HepG2 (cell line): Measurements from ENCODE around the gene LTB4R. TPM values are rescaled to one million over a fixed set of nuclear protein-coding genes. Genes with fewer than 3 reads are reported as not detected.

Experiments
- ARID5B ChIP-seq: IDR thresholded peaks from 2 replicates; pipeline ENCODE4 v1.4.0; 2020; ENCODE audit warnings: mild to moderate bottlenecking, missing genetic modification reagents
- PRDM4 ChIP-seq: sonication (generic); formaldehyde crosslinking; IDR thresholded peaks from 2 replicates; pipeline ENCODE4 v1.9.0; 2021; ENCODE audit warnings: missing genetic modification reagents, borderline replicate concordance
- SMARCC2 ChIP-seq: fragments of 450-650 bp; IDR thresholded peaks from 2 replicates; pipeline ENCODE4 v1.6.1; 2017; ENCODE audit warnings: antibody characterized with exemption, mild to moderate bottlenecking
- ZBTB39 ChIP-seq: sonication (generic); formaldehyde crosslinking; IDR thresholded peaks from 2 replicates; pipeline ENCODE4 v1.5.0; 2020; ENCODE audit warnings: missing genetic modification reagents
- polyA plus RNA-seq, 8 experiments: library from polyadenylated mRNA; depleted of rRNA in 3 of 8; stranded (reverse) in 7 of 8; unstranded in 1 of 8; fragments of >200 nt; fragmentation: Illumina TruSeq in 4 of 8; extraction: Trizol in 4 of 8; gene quantifications; 2 replicates each; pipeline versions ENCODE4 v1.2.1 to v1.2.3, GENCODE V29; 2011 to 2016; ENCODE audit warnings: low read depth in 4 of 8, missing spikeins in 1 of 8, mixed read lengths in 1 of 8; ENCODE audit not compliant: insufficient read depth in 1 of 8
- total RNA-seq, 5 experiments: library from RNA; depleted of rRNA; stranded (reverse); fragments of >200 nt; fragmentation: Illumina TruSeq; extraction: Trizol; gene quantifications; 2 replicates each; pipeline ENCODE4 v1.2.3, GENCODE V29; 2016; ENCODE audit warnings: low read depth in 1 of 5

LTB4R gene
- total and polyA plus RNA-seq, 2 of the 13 experiments (the other 11 are each of a cell fraction or from before 2014, with no cell fraction given) = 3.2 to 8.2 TPM

DNA sequence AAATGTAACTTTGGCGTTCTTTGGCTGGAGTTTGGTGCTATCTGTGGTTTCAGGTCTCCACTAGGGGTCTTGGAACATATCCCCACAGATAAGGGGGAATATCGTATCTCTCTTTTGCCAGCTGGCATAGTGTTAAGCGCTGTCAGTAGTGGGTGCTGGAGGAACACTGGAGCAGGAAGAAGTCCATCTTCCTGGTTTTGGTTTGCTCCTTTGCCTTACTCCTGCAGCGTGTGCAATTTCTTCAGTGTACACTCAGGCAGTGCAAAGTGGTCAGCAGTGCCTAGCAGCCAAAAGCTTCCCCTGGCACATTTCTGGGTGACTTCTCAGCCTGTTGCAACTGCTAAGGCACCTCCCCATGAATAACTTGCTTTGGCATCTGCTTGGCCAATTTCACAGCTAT, 40.2 kb downstream of the LTB4R start (continued):
- TF ChIP-seq ARID5B (CRISPR knock-in tag) = no peak
- TF ChIP-seq PRDM4 (CRISPR knock-in tag) = no peak
- no peak for TF ChIP-seq SMARCC2
- no peak for TF ChIP-seq ZBTB39 (CRISPR knock-in tag)
